Dedifferentiated amniotic fluid mesenchymal stem cell (primary cell): ENCODE results near the gene ACP2.

Experiments used
- DNase-seq: peaks from one replicate; pipeline ENCODE4 v3.0.0-alpha.2; 2016; ENCODE audit errors: extremely low spot score

Gene ACP2

DNA sequence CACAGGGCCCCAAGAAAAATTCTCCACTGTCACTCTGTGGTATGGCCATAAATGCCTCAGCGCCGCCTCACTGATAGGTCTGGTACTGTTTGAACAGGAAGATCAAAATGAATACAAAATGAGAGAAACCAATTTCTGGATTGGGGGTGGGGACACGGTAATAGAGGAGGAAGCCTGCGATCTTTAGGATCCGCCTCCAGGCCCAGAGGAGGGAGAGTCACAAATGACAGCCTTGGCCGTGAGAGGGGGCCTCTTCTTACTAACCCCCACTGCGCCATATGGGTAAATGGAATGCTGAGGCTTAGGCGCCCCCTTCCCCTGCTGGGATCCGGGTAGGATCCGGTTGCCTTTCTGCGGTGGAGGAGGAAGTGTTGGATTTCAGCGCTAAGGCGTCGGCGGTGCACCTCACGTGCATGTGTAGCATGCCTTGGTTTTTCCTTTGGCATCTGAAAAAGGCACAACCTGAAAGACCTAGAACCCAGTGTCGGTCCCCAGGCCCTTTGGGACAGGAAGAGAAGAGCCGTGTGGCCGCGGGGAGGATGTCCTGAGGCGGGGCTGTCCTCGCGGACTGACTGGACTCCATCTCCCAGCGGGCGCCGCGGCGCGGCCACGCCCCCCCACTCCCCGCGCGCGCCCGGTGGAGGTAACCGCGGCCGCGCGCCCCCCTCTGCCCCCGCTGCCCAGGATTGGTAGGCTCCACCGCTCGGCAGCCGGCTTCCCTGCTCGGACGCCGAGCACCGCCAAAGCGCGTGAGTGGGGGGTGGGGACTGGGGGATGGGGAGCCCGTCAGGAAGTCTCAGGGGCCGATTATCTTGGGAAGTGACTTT, 20.6 kb upstream of the ACP2 start:
- peak; percentile 72 for DNase-seq

DNA sequence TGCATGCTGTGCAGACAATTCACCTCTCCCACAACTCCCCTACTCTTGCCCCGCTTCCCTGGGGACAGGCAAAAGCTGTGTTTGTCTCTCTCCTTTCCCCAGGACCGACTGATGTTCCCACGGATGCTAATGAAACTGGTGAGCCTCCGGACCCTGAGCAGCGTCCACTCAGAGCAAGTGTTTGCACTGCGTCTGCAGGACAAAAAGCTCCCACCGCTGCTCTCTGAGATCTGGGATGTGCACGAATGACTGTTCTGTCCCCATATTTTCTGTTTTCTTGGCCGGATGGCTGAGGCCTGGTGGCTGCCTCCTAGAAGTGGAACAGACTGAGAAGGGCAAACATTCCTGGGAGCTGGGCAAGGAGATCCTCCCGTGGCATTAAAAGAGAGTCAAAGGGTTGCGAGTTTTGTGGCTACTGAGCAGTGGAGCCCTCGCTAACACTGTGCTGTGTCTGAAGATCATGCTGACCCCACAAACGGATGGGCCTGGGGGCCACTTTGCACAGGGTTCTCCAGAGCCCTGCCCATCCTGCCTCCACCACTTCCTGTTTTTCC, 19.9 kb upstream of the ACP2 start:
- no peak for DNase-seq

DNA sequence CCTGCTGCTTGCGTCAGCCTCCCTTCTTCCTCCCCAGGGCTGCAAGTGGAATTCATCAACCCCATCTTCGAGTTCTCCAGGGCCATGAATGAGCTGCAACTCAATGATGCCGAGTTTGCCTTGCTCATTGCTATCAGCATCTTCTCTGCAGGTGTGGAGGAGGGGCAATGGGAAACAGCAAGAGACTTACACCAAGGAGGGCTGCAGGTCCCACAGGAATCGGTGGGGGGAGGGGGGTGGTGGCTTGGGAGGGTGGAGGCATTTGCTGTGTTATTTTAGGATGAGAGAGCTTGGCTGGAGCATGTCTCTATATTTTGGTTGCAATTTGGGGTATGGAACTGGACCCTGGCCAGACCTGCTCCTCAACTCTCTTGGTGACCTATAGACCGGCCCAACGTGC, 19.3 kb upstream of the ACP2 start:
- DNase-seq = no peak

DNA sequence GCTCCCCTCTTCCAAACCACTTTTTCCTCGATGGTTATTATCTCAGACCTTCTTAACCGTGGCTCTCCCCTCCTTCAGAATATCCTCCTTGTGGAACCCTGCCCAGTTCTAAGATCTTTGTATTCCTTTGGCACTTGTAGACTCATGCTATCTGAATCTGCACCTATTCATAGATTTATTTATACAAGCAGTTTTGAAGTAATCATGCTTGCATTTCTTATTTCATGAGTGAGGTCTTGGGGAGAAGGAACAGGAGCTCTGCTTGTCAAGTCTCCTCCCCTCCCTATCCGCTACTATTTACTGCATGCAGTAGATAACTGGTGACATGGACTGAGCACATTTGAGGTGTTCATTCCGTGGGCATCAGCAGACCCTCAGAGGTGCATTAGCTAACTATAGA, 15.9 kb upstream of the ACP2 start:
- no peak for DNase-seq

DNA sequence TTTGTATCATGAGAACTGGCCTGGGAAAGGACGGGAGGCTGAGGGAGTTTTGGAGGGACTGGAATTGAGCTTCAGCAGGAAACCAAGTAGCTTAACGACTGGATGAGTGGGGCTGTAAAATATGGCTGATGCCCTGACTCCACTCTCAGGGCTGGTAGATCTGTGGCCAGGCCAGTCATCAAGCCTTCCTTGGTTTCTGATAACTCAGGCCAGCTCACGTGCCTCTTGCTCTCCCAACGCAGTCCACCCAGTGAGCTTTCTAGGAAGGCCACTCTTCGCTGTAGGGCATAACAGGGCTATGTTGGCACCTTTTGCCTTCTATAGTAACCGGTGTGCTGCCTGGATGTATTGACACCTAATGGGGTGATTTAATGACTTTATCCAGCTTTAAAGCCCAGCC, 15.5 kb upstream of the ACP2 start:
- no peak for DNase-seq

DNA sequence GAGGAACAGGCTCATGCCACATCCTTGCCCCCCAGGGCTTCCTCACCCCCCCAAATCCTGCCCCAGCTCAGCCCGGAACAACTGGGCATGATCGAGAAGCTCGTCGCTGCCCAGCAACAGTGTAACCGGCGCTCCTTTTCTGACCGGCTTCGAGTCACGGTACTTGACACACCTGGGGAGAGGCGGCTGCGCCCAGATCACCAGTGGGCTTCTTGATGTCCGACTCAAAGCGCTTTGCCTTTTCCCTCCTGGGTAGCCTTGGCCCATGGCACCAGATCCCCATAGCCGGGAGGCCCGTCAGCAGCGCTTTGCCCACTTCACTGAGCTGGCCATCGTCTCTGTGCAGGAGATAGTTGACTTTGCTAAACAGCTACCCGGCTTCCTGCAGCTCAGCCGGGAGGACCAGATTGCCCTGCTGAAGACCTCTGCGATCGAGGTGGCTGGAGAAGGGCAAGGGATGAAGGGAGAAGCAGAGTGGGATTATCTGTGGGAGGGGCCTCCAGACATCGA, 12.7 kb upstream of the ACP2 start:
- DNase-seq = no peak

DNA sequence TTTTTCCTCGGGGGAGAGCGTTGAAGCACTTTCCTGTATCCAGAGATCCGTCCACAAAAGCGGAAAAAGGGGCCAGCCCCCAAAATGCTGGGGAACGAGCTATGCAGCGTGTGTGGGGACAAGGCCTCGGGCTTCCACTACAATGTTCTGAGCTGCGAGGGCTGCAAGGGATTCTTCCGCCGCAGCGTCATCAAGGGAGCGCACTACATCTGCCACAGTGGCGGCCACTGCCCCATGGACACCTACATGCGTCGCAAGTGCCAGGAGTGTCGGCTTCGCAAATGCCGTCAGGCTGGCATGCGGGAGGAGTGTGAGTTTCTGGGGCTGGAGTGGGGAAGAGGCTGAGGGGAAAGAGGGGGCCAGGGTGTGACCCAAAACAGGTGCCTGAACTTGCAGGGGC, 11.8 kb upstream of the ACP2 start:
- no peak for DNase-seq

DNA sequence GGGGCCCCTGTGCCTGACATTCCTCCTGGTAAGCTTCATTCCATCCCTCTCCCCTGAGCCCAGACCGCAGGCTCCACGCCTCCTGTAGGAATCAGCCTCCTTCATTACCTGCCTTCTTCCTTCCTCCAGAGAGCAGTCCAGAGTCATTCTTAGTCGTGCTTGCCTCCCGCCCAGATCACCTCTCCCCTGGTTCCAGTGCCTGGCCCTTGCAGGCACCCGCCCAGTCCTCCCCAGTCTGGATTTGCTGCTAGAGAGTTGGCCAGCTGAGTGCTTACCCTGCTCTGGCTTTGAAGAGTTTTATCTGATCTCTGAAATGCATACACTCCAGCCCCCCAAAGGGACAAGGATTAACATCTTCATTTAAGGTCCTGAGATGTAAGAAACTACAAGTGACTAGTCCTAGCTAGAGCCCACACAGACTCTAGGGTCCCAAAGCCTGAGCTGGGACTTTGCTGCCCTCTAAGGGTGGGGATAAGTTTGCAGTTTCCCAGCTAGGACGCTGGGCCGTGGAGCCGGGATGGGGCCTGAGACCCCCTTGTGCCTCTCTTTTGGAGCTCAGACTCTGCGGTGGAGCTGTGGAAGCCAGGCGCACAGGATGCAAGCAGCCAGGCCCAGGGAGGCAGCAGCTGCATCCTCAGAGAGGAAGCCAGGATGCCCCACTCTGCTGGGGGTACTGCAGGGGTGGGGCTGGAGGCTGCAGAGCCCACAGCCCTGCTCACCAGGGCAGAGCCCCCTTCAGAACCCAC, 10.8 kb upstream of the ACP2 start:
- no peak for DNase-seq

DNA sequence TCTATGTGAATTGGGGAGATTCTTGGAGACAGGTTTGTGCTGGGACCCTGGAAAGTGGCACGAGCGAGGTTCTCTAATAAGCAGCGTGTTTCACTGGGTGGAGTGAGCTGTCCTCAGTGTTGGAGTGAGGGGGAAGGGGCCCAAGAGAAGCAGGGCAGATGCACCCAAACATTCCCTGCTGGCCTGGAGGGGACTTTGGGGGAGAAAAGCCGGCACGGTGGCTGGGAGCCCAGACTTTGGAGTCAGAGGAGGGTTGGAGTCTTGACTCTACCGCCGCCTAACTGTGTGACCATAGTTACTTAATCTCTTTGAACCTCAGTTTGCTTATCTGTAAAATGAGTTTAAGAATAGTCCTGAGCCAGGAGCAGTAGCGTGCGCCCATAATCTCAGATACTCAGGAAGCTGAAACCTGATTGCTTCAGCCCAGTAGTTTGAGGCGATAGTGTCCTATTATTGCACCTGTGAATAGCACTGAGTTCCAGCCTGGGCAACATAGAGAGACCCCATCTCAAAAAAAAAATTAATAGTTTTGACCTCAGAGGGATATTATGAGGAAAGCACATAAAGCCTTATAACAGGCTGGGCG, 9.8 kb upstream of the ACP2 start:
- DNase-seq = no peak

DNA sequence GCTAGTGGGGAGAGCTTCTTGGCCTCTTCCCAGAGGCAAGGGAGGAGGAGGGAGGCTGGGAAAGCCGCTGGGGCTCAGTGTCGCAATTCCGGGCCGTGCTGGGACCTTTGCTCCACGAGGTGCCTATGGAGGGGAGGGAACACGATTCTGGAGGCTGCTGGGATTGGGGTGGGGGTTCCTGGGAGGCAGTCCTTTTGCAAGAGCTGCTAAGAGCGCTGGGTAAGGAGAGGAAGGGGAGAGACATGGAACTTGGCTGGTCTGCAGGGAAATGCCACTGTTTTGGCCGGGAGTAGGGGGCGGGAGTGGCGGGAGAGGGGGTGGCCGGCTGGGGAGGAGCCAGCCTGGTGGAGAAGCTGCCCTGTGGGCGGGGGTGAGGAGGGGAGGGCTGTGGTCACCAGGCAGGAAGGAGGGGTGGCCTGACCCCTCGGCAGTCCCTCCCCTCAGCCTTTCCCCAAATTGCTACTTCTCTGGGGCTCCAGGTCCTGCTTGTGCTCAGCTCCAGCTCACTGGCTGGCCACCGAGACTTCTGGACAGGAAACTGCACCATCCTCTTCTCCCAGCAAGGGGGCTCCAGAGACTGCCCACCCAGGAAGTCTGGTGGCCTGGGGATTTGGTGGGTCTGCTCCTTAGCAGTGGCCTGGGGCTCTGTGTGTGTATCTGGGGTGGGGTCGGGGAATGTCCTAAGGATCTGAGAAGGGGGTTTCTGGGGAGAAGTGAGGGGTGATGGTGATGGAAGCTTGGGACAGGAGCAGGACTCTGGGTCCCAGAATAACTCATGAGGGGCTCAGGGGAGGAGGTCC, 9.1 kb upstream of the ACP2 start, which contains the start of gene NR1H3:
TSS of gene NR1H3 (plus strand) at position 480 of the 800 bp plus-strand sequence. CDS start 1,221 bp downstream, outside the sequence.
- DNase-seq = peak; percentile 17

DNA sequence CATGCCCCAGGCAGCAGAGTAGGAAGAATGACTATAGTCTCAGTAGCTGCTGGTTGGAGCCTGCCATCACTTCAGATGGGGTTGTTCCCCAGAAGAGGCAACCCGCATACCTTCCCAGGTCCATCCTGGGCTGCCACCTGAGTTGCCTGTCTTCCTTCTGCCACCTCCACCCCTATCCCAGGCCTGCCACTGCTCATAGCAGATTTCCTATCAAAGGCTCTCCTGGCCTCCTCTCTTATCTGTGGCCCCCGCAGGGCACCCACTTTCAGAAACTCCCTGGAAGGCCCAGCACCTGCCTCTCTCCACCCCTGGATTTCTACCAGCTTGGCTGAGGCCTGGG, 8.5 kb upstream of the ACP2 start:
- no peak for DNase-seq

DNA sequence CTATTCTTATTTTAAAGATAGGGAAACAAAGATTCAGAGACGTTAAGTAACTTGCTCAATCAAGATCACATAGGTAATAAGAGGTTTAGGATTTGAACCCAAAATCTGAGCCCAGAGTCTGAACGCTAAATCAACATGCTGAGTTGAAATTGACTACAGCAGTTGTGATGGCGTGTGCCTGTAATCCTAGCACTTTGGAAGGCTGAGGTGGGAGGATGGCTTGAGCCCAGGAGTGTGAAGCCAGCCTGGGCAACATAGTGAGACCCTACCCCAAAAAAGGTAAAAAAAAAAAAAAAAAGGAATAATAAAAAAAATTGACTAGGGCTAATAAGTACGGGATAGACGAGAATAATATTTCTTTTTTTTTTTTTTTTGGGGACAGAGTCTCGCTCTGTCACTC, 7.8 kb upstream of the ACP2 start:
- no peak for DNase-seq

DNA sequence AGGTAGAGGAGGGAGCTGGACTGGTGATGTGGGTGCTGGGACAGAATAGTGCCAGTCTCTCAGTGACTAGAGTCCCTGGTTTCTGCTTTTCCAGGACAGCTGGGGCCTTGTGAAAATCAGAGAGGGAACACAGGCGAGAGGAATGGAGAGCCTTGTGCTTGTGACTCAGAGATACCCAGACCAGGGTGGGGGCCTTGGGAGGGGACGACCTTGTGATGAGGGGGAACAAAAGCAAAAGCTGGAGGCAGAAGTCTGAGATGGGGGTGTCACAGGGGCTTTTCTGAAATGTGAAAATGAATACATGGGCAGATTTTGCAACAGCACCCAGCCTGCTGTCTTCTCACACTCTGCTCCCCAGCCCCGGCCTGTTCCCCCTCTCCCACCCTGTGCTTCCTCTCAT, 5.8 kb upstream of the ACP2 start:
- DNase-seq = no peak

DNA sequence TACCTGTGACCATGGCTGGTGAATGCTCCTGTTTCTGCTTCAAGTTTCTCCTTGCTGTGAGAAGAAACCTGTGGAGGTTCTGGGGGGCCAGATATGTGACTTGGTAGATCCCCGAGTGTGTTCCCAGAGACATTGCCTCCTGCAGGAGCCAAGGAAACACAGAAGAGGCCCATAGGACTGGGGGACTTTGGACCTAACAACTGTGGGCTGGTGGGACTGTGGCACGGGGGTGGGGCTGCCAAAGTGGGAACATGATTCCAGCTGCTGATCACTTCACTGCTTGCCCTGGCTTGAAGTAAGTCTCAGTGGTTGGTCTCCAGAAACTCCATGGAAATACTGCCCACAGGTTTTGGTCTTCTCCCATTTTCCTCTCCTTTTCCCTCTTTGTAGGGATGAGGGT, 5.0 kb upstream of the ACP2 start:
- DNase-seq = no peak

DNA sequence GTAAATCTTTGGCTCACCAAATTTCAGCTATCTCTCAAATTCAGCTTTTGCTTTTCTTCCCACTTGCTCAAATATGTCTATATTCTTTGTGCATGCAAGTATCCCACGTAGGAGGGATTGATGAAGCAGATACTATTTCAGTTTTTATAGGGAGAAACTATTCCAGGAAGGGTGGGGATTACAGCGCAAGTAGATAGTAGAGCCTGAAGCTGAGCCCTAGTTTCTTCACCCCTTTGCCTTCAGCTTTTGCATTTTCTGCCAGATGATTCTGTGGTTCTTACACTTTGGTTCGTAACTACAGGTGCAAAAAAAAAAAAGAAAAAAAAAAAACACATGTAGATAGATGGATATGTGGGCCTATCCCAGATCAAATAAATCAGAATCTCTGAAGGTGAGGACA, 3.1 kb upstream of the ACP2 start:
- DNase-seq = no peak

DNA sequence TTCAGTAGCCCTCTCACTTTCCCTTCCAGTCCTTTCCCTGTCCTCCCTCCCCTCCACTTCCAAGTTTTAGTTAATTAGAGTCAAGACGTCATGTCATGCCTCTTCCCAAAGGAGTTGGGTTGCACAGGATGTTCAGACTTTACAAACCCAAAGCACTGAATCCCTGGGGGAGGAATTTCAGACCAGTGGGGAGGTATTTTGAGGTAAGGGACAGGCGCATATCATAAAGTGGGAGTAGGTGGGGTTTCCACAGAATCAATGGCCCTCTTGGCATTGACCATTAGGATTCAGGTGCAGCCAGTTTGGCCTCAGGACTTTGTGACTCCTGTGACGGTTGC, 733 bp upstream of the ACP2 start:
- DNase-seq = no peak

DNA sequence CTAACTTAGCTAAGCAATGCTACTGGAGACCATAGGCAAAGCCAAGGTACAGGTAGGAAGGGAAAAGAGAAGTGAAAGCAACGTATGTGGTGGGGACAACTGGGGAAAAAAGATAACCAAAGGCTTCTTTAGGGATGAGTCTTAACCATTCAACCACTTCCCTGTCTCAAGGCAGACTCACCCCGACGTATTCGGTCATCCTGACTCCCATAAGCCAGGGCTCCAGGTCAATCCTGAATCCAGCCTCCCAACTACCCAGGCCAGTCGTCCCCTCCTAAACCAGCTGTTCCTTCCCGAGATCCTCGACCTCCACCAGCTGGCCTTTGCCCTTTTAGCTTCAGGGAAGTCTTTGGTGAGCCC, 330 bp downstream of the ACP2 start:
- DNase-seq = no peak

DNA sequence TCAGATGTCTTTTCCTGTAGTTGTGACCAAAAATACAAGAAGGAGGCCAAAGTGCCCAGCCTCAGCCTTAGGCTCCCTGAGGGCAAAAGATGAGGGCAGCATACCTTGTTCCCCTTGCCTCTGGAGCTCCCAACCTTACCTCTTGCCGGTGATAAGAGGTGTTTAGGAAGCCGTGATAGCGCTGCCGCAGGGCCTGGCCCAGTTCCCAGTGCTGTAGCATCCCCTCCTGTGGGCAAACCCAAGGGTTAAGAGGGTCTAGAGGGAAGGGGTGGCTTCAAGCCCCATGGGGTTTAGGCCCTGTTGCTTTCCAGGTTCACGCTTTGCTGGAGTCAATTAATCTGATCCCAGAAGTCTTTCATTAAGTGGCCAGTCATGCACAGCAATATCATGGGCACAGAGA, 1.1 kb downstream of the ACP2 start:
- DNase-seq = no peak

DNA sequence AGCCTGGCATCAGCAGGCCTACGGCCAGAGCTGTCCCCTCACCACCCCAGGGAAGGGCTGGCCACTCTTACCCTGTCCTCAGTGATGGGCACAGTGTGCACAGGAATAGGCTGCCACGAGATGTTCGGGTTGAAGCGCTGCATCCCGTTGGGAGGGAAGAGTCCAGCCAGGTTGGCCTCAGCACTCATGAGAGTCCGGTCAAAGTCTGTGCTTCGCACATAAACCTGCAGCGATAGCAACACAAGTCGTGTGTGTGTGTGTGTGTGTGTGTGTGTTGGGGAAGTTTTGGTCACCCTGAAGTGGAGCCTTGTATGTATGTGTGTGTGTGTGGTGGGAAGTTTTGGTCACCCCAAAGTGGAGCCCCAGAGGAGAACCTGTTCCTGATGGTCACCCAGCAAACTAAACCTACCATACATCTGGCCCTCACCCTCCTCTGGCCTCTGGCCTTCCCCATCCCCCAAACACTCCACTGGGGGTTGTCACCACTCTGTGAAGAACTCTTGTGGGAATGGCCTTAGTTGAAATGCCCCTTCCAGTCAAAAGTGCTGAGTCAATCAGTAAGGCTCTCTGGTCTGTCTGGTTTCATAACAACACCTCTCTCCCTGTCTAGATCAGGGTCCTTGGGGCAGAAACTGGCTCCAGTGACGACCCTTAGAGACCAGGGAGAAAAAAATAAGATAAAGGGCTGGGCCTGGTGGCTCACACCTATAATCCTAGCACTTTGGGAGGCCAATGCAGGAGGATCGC, 2.8 kb downstream of the ACP2 start:
- no peak for DNase-seq

DNA sequence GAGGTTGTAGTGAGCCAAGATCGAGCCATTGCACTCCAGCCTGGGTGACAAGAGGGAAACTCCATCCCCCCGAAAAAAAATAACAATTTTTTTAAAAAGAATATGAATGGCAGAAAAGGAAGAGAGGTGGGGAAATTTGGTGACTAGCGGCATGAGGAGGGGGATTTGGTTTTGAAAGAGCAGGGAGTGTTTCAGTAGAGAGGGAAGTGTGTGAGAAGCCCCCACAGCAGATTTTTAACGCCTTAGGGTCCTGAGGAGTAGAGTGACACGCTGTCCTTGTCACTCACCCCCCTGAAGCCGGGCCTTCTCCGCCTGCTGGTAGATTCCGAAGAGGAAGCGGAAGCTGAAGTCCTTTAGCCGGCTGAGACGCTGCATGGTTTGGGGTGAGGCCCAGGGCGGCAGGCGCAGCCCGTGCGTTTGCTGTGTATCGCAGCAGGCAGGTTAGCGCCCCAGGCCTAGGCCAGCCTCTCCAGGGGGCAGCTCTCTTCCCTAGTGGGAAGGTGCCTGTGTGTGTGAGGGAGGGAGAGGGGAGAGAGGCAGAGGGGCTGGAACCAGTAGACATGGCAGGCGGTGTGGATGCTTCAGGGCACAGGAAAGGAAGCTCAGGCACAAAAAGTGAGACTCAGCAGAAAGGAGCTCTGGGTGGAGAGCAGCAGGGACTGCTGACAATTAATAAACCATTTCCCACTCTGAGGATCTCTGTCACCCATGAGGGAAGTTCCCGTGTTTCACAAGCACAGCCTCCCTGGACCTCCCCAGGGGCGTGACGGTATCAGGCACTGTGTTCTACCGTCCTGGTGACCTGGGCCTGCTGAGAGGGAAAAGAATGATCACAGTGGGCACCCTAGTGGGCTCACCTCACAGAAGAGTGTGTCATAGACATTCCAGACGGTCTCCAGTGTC, 3.9 kb downstream of the ACP2 start:
- DNase-seq = no peak
